ENCODE results near the gene UFC1. TPM values are rescaled to one million over a fixed set of nuclear protein-coding genes. Genes with fewer than 3 reads are reported as not detected.
"Not testable (repeated sequence)": the region's sequence is repeated elsewhere in the genome, so short reads cannot be mapped to it uniquely, and the experiment has no call there.

Gene UFC1
- total and polyA plus RNA-seq, 5 donors from 2014 or later: 115 to 188 (median 162) TPM

- H3K27me3 ChIP-seq (ENCODE audit: control insufficient read depth, insufficient read depth, low read length); H3K27ac ChIP-seq (ENCODE audit: insufficient read depth, low read length, poor library complexity, severe bottlenecking); H3K9me3 Mint-ChIP-seq; ATAC-seq (ENCODE audit: low read depth in 2 of 2); H3K27me3 Mint-ChIP-seq; DNase-seq; H3K36me3 Mint-ChIP-seq; H3K9me3 ChIP-seq (ENCODE audit: control insufficient read depth in 2 of 2, low read length in 2 of 2): not testable (repeated sequence)
- peaks cover 33 to 90% (median 58%) of the 10 kb centered on the region in 4 donors for H3K4me1 Mint-ChIP-seq
- peak overlapping the region; percentile 85 to 97 (median 96) for H3K4me3 Mint-ChIP-seq
- H3K36me3 ChIP-seq (ENCODE audit: control insufficient read depth, insufficient read depth, low read length): peaks cover 10% of the 10 kb centered on the region
- peak overlapping the region in 2 of 3 donors; percentile 79 to 81 for H3K27ac Mint-ChIP-seq
- peak overlapping the region; percentile 15 for H3K4me3 ChIP-seq (ENCODE audit: low read depth, low read length)
- peaks cover 65% of the 10 kb centered on the region for H3K4me1 ChIP-seq (ENCODE audit: control insufficient read depth, insufficient read depth, low read length, poor library complexity, severe bottlenecking)
Observed at GRCh38 chr1:161115961-161116360, 37.8 kb upstream of the UFC1 start.

GRCh38 chr1:161117759-161118581 lies 35.8 kb upstream of the UFC1 start, which contains the start of the genes NIT1 and PFDN2:
TSS of gene NIT1 (plus strand) at chr1:161118105. CDS start at chr1:161118177, 72 bp downstream.
TSS of gene PFDN2 (minus strand) at chr1:161118037. CDS start at chr1:161118026, 11 bp downstream.
- no peaks in the 10 kb centered on the region for H3K9me3 ChIP-seq (ENCODE audit: control insufficient read depth in 2 of 2, low read length in 2 of 2)
- peak within 1 kb of the TSS; percentile 91 for H3K27ac ChIP-seq (ENCODE audit: insufficient read depth, low read length, poor library complexity, severe bottlenecking)
- DNase-seq (peak; percentile 82 to 91 (median 87)), ATAC-seq (ENCODE audit: low read depth in 2 of 2) (peak; percentile 77 to 79)
- Mint-ChIP-seq H3K36me3 (peaks cover 15% of the 10 kb centered on the region), H3K27me3 (peaks cover 8% of the 10 kb centered on the region), H3K4me3 (peak within 1 kb of the TSS; percentile 85 to 97 (median 96)), H3K4me1 (peaks cover 22 to 78% (median 47%) of the 10 kb centered on the region in 4 donors), H3K27ac (peak within 1 kb of the TSS; percentile 92 to 96 (median 95)), H3K9me3 (no peaks in the 10 kb centered on the region)
- H3K4me3 ChIP-seq (ENCODE audit: low read depth, low read length): peak within 1 kb of the TSS; percentile 93
- H3K36me3 ChIP-seq (ENCODE audit: control insufficient read depth, insufficient read depth, low read length): peaks cover 30% of the 10 kb centered on the region
- peaks cover 61% of the 10 kb centered on the region for H3K4me1 ChIP-seq (ENCODE audit: control insufficient read depth, insufficient read depth, low read length, poor library complexity, severe bottlenecking)
- no peaks in the 10 kb centered on the region for H3K27me3 ChIP-seq (ENCODE audit: control insufficient read depth, insufficient read depth, low read length)

- H3K9me3 ChIP-seq (ENCODE audit: control insufficient read depth in 2 of 2, low read length in 2 of 2): no peaks in the 10 kb centered on the region
- Mint-ChIP-seq H3K9me3 (no peaks in the 10 kb centered on the region), H3K27ac (peak overlapping the region; percentile 72 to 95 (median 92)), H3K4me3 (peak overlapping the region; percentile 85 to 97 (median 96)), H3K27me3 (peaks cover 8% of the 10 kb centered on the region), H3K36me3 (peaks cover 22% of the 10 kb centered on the region), H3K4me1 (peaks cover 15 to 65% (median 36%) of the 10 kb centered on the region in 4 donors)
- H3K4me3 ChIP-seq (ENCODE audit: low read depth, low read length): peak overlapping the region; percentile 93
- peaks cover 41% of the 10 kb centered on the region for H3K36me3 ChIP-seq (ENCODE audit: control insufficient read depth, insufficient read depth, low read length)
- DNase-seq: peak; percentile 45 to 81 (median 72)
- H3K27me3 ChIP-seq (ENCODE audit: control insufficient read depth, insufficient read depth, low read length): no peaks in the 10 kb centered on the region
- H3K4me1 ChIP-seq (ENCODE audit: control insufficient read depth, insufficient read depth, low read length, poor library complexity, severe bottlenecking): peaks cover 51% of the 10 kb centered on the region
- peak overlapping the region; percentile 91 for H3K27ac ChIP-seq (ENCODE audit: insufficient read depth, low read length, poor library complexity, severe bottlenecking)
- ATAC-seq (ENCODE audit: low read depth in 2 of 2): peak; percentile 67 to 69
Observed at GRCh38 chr1:161119092-161119903, 34.5 kb upstream of the UFC1 start.

GRCh38 chr1:161121042-161121650 lies 32.6 kb upstream of the UFC1 start:
- Mint-ChIP-seq H3K27me3 (peaks cover 8% of the 10 kb centered on the region), H3K4me1 (peaks cover 14 to 54% (median 27%) of the 10 kb centered on the region in 4 donors), H3K36me3 (peaks cover 26% of the 10 kb centered on the region), H3K27ac (peak overlapping the region in 1 of 3 donors; percentile 62), H3K4me3 (peak overlapping the region in 2 of 4 donors; percentile 45 to 75), H3K9me3 (no peaks in the 10 kb centered on the region)
- ATAC-seq (ENCODE audit: low read depth in 2 of 2) (no peak), DNase-seq (no peak)
- Histone ChIP-seq H3K4me1 (ENCODE audit: control insufficient read depth, insufficient read depth, low read length, poor library complexity, severe bottlenecking) (peaks cover 36% of the 10 kb centered on the region), H3K27ac (ENCODE audit: insufficient read depth, low read length, poor library complexity, severe bottlenecking) (no peak overlapping the region), H3K36me3 (ENCODE audit: control insufficient read depth, insufficient read depth, low read length) (peaks cover 54% of the 10 kb centered on the region), H3K4me3 (ENCODE audit: low read depth, low read length) (no peak overlapping the region), H3K27me3 (ENCODE audit: control insufficient read depth, insufficient read depth, low read length) (no peaks in the 10 kb centered on the region), H3K9me3 (ENCODE audit: control insufficient read depth in 2 of 2, low read length in 2 of 2) (no peaks in the 10 kb centered on the region)

GRCh38 chr1:161121834-161122233 lies 31.9 kb upstream of the UFC1 start:
- H3K36me3 ChIP-seq (ENCODE audit: control insufficient read depth, insufficient read depth, low read length): peaks cover 54% of the 10 kb centered on the region
- Mint-ChIP-seq H3K27ac (peak overlapping the region in 2 of 3 donors; percentile 23 to 76), H3K4me1 (peaks cover 18 to 51% (median 30%) of the 10 kb centered on the region in 4 donors), H3K4me3 (peak overlapping the region in 1 of 4 donors; percentile 18), H3K9me3 (no peaks in the 10 kb centered on the region), H3K27me3 (peaks cover 8% of the 10 kb centered on the region), H3K36me3 (peaks cover 30% of the 10 kb centered on the region)
- peaks cover 29% of the 10 kb centered on the region for H3K4me1 ChIP-seq (ENCODE audit: control insufficient read depth, insufficient read depth, low read length, poor library complexity, severe bottlenecking)
- no peak overlapping the region for H3K27ac ChIP-seq (ENCODE audit: insufficient read depth, low read length, poor library complexity, severe bottlenecking)
- H3K27me3 ChIP-seq (ENCODE audit: control insufficient read depth, insufficient read depth, low read length): no peaks in the 10 kb centered on the region
- H3K4me3 ChIP-seq (ENCODE audit: low read depth, low read length): no peak overlapping the region
- ATAC-seq (ENCODE audit: low read depth in 2 of 2) (no peak), DNase-seq (no peak)
- H3K9me3 ChIP-seq (ENCODE audit: control insufficient read depth in 2 of 2, low read length in 2 of 2): no peaks in the 10 kb centered on the region

GRCh38 chr1:161122967-161123366 lies 30.8 kb upstream of the UFC1 start:
- Mint-ChIP-seq H3K27me3 (no peaks in the 10 kb centered on the region), H3K4me3 (no peak overlapping the region), H3K9me3 (no peaks in the 10 kb centered on the region), H3K36me3 (peaks cover 39% of the 10 kb centered on the region), H3K27ac (peak overlapping the region in 1 of 3 donors; percentile 89), H3K4me1 (peaks cover 18 to 51% (median 33%) of the 10 kb centered on the region in 4 donors)
- peaks cover 62% of the 10 kb centered on the region for H3K36me3 ChIP-seq (ENCODE audit: control insufficient read depth, insufficient read depth, low read length)
- peaks cover 21% of the 10 kb centered on the region for H3K4me1 ChIP-seq (ENCODE audit: control insufficient read depth, insufficient read depth, low read length, poor library complexity, severe bottlenecking)
- no peak overlapping the region for H3K27ac ChIP-seq (ENCODE audit: insufficient read depth, low read length, poor library complexity, severe bottlenecking)
- H3K9me3 ChIP-seq (ENCODE audit: control insufficient read depth in 2 of 2, low read length in 2 of 2): no peaks in the 10 kb centered on the region
- no peak for DNase-seq
- H3K4me3 ChIP-seq (ENCODE audit: low read depth, low read length): no peak overlapping the region
- no peaks in the 10 kb centered on the region for H3K27me3 ChIP-seq (ENCODE audit: control insufficient read depth, insufficient read depth, low read length)
- ATAC-seq (ENCODE audit: low read depth in 2 of 2): no peak

- Histone ChIP-seq H3K36me3 (ENCODE audit: control insufficient read depth, insufficient read depth, low read length) (peaks cover 52% of the 10 kb centered on the region), H3K4me1 (ENCODE audit: control insufficient read depth, insufficient read depth, low read length, poor library complexity, severe bottlenecking) (peaks cover 29% of the 10 kb centered on the region), H3K27me3 (ENCODE audit: control insufficient read depth, insufficient read depth, low read length) (no peaks in the 10 kb centered on the region), H3K27ac (ENCODE audit: insufficient read depth, low read length, poor library complexity, severe bottlenecking) (no peak overlapping the region), H3K9me3 (ENCODE audit: control insufficient read depth in 2 of 2, low read length in 2 of 2) (no peaks in the 10 kb centered on the region), H3K4me3 (ENCODE audit: low read depth, low read length) (no peak overlapping the region)
- H3K27ac Mint-ChIP-seq: peak overlapping the region in 2 of 3 donors; percentile 8 to 68
- no peak for ATAC-seq (ENCODE audit: low read depth in 2 of 2)
- H3K36me3 Mint-ChIP-seq: peaks cover 38% of the 10 kb centered on the region
- H3K27me3 Mint-ChIP-seq: no peaks in the 10 kb centered on the region
- H3K4me1 Mint-ChIP-seq: peaks cover 32 to 62% (median 48%) of the 10 kb centered on the region in 4 donors
- no peak for DNase-seq
- peak overlapping the region in 2 of 4 donors; percentile 23 to 79 for H3K4me3 Mint-ChIP-seq
- H3K9me3 Mint-ChIP-seq: peaks cover 0 to 1% (median 0%) of the 10 kb centered on the region in 7 donors
Observed at GRCh38 chr1:161127649-161128048, 26.1 kb upstream of the UFC1 start.

Measured in CD4-positive, CD25-positive, alpha-beta regulatory T cell (primary cell).